ENCODE measurements around the gene TRABD2A.

The TRABD2A gene

DNA sequence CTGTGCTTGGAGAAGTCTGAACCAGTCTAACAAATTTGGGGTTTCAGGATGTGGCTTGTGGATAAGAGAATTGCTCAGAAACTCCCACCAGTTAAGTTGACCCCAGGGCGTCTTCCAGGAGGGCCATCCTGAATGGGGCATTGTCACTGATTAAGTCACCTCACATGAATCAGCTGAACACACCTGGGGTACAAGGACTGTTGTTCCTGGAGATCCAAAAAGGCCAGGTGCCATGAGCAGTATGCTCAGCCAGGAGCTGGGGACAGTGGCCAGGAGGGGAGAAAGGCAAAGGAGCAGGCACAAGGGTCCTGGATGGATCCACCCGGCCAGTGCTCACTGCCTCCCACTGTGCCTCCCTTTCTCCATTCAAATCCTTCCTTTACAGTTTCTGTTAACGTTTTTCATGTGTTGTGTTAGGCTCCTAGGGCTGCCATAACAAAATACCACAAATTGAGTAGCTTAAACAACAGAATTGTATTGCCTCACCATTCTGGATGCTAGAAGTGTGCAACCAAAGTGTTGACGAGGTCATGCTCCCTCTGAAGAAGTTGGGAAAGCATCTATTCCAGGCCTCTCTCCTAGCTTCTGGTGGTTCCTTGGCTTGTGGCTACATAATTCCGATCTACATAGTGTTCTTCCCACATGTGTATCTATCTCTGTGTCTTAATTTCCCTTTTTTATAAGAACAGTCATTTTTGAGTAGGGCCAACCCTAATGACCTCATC is 33.4 kb downstream of the TRABD2A start:
- DNase-seq: no peak

DNA sequence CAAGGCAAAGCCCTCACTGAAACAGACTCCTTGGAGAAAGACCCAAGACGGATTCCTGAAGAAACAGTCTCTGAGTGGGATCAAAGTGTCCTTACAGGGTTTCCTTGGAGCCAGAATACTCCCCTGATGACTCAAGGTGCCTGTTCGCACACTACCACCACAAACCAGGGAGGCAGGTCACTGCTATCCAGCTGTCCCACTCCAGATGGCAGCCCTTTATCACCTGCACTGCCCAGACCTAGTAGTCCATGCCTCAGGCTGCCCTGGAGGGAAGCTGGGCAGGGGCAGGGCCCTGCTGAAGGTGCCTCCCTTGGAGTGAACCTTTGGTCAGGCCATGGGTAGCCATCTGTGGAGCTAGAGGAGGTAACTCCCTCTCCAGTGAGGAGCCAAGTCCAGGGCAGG is 34.1 kb downstream of the TRABD2A start:
- no peak for DNase-seq

GRCh38 chr2:84846041-84846663 is 34.7 kb downstream of the TRABD2A start:
- no peak for DNase-seq

DNA sequence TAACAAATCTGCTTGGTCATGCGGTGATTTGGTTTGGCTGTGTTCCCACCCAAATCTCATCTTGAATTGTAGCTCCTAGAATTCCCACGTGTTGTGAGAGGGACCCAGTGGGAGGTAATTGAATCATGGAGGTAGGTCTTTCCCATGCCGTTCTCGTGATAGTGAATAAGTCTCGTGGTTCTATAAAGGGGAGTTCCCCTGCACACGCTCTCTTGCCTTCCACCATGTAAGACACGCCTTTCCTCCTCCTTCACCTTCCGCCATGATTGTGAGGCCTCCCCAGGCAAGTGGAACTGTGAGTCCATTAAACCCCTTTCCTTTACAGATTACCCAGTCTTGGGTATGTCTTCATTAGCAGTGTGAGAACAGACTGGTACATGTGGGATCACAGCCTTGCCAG is 36.7 kb downstream of the TRABD2A start:
- no peak for DNase-seq

- no peak for DNase-seq
Observed at GRCh38 chr2:84841577-84841976, 39.3 kb downstream of the TRABD2A start.

- DNase-seq: no peak
Observed at GRCh38 chr2:84840306-84840705, 40.6 kb downstream of the TRABD2A start.

- no peak for DNase-seq
Observed at GRCh38 chr2:84839851-84840250, 41.0 kb downstream of the TRABD2A start.

DNA sequence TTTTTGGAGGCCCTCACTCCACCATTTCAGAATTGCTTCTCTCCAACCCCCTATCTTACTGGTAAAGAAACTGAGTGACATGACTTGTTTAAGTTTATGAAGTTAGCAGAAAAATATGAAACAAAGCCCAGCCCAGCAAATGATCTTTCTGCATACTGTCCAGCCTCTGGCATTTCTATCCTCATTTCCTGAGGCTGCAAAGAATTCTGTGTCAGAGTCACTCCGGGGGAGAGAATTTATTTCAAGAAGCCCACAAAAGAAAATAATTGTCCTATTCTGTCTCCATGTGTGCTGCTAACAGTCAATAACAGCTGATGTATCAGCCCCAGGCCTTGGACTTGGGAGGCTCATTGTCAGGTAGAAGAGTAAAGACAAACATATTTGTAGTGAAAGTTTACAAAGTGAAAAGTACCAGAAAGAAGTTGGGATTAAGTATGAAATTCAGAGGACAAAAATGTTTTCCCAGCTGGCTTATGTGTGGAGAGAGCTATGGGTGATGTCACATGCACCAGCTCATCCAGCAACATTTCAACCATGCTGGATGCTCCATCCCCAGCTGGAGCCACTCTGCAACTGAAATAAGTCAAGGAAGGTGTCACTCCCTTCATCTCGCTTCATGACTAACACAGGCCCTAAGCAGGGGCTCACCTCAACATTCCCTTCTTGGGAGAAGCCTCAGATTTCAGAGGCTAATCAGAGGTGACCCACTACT is 42.3 kb downstream of the TRABD2A start:
- DNase-seq: no peak

- DNase-seq: no peak
Observed at GRCh38 chr2:84836215-84836614, 44.7 kb downstream of the TRABD2A start.

DNA sequence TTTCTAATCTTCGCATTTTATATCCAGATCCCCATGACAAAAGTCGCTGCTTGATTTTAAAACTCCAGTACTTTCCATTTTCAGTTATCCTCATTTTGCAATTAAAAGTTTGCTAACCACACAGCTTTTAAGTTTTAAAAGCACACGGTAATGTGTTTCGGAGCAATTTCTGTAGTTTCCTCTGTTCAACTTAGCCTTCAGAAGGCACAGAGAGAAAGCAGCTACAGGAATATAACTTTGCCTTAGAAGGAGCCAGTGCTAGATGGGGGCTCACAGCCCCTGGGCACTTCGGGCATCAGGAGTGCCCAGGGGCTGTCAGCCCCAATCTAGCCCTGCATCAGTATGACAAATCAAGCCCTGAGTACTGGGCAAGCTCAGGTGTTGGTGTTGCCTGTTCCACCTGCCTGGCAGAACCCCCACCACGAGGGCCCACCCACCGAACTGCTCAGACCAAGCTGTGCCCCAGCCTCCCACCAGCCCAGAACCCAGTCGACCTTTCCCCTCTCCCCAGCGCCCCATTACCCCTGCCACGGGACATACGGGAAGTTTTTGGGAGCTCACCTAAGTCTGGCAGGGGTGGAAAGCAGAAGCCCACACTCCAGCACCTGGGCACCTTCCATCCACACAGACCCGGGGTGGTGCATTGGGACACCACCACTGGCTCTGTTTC is 47.3 kb downstream of the TRABD2A start:
- no peak for DNase-seq

- DNase-seq: no peak
Observed at GRCh38 chr2:84832772-84833461, 48.0 kb downstream of the TRABD2A start.

DNA sequence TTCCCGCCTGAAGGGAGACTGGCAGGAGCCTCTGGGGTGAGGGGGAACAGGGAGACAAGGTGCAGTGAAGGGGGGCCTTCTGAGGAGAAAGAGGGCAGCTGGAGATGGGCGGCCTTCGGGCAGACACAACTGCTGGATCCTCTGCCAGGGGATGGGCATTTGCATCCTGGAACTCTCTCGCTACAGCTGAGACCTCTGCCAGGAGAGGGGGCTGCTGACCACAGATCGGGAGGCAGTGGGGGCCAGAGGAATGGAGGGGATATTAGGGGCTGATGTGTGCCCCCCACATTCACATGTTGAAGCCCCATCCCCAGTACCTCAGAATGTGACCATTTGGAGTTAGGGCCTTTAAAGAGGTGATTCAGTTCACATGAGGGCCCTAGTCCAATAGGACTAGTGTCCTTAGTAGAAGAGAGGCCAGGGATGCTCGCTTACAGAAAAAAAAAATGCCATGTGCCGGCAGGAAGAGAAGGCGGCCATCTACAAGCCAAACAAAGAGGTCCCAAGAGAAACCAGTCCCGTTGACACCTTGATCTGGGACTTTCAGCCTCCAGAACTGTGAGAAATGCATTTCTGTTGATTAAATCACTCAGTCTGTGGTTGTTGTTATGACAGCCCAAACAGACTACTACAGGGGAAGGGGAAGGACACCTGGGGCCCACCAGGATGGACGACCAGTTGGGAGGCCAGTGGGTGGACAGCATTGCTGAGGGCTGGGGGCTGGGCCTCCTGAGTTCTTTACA is 50.0 kb downstream of the TRABD2A start:
- no peak for DNase-seq

DNA sequence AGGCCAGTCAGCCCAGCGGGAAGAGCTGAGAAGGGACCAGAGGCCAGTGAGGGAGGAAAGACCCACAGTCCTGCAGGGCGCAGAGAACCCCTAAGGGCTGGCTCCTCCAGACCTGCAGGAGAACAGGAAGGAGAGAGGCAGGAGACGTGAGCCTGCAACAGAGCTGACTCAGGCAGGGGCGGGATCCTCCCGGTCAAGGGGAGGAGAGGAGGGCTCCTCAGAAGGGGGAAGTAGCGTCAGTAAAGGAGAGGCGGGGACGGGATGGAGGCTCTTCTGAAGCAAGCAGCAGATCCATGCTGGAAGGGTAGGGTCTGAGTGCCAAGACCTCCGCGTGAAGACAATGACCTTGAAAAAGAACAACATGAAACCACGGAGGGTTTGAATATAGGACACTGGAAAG is 50.8 kb downstream of the TRABD2A start:
- no peak for DNase-seq

DNA sequence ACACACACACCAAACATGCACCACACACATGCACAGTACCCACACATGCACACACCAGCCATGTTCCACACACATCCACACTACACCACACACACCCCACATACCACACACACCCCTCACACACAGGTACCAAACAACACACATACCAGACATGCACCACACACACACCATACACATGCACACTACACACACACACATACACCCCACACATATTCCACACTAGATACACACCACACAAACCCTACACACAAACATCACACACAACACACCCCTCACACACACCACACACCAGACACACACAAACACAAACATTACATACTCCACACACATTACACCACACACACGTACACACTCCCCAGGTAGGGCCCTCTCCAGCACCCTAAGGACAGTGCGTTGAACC is 51.2 kb downstream of the TRABD2A start:
- no peak for DNase-seq

GRCh38 chr2:84827978-84828575 is 52.8 kb downstream of the TRABD2A start:
- DNase-seq: no peak

DNA sequence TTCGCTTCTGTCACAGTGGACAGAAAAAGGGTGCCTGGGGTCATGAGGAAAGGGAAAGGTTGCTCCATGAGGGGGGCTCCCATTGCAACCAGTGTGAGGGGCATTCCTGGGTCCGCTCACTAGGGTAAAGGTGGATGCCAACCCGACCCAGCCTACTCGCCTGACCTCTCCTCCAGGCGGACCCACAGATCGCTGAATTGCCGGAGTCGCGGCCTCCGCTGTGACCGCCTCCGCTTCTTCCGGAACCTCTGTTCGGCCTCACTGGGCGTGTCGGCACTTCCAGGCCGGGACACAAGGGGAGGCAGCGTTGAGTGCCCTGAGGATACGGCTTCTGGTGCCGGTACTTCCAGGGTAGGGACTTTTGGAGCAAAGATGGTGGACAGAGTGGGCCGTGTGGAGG is 57.1 kb downstream of the TRABD2A start:
- DNase-seq: no peak

- no peak for DNase-seq
Observed at GRCh38 chr2:84823229-84823628, 57.7 kb downstream of the TRABD2A start.

- no peak for DNase-seq
Observed at GRCh38 chr2:84821806-84822205, 59.1 kb downstream of the TRABD2A start.

GRCh38 chr2:84817239-84817655 is 63.6 kb downstream of the TRABD2A start:
- DNase-seq: no peak

GRCh38 chr2:84816426-84817026 is 64.4 kb downstream of the TRABD2A start:
- DNase-seq: no peak

DNA sequence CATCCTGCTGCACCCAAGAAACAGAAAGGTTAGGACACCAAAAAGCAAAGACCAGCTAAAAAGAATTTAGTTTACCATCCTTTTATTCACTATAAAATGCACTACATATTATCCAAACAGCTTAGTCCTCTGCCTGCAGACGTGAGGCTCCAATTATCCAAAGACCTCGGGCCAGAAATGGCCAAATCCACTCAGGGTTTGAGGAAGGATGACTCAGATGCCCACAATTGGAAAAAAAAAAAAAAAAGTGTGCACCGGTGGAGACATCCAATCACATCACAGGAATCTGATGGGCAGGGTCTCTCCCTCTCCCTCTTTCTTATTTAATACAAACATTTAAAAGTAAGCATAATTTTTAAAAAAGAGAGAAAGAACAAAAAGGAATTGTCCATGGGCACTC is 65.7 kb downstream of the TRABD2A start:
- no peak for DNase-seq
